OCI-LY7 (cell line): Measurements from ENCODE around the gene DDT.

Experiments
- EZH2phosphoT487 ChIP-seq: fragments of 200-600 bp; sonication (generic); IDR thresholded peaks from 2 replicates; pipeline ENCODE4 v1.6.1; 2018; ENCODE audit warnings: low read depth, borderline replicate concordance, mild to moderate bottlenecking, mixed run types, antibody characterized with exemption, low read length, moderate library complexity, mixed read lengths
- TF ChIP-seq, protein P1 (sequence below): fragments of 200-600 bp; sonication (generic); conservative IDR thresholded peaks from 2 replicates; pipeline ENCODE4 v1.5.1; 2014; ENCODE audit warnings: mild to moderate bottlenecking, antibody characterized with exemption, low read length, moderate library complexity, mixed read lengths

DNA sequence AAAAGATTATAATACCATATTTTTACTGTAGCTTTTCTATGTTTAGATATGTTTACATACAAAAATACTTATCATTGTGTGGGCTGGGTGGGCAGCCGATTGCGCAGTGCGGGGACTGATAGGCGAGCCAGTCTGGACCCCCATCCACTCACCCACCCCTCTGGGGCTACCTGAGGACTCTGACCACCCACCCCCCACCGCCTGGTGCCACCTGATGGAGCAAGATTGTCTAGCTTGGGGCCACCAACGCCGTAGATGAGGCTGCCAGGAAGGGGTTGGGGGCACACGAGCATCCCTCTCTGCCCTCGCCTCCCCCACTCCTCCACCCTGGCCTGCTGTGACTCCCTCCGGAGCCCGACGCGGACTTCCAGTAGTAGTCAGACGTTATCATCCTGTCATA lies 47.7 kb downstream of the DDT start:
- TF ChIP-seq, protein P1, sequence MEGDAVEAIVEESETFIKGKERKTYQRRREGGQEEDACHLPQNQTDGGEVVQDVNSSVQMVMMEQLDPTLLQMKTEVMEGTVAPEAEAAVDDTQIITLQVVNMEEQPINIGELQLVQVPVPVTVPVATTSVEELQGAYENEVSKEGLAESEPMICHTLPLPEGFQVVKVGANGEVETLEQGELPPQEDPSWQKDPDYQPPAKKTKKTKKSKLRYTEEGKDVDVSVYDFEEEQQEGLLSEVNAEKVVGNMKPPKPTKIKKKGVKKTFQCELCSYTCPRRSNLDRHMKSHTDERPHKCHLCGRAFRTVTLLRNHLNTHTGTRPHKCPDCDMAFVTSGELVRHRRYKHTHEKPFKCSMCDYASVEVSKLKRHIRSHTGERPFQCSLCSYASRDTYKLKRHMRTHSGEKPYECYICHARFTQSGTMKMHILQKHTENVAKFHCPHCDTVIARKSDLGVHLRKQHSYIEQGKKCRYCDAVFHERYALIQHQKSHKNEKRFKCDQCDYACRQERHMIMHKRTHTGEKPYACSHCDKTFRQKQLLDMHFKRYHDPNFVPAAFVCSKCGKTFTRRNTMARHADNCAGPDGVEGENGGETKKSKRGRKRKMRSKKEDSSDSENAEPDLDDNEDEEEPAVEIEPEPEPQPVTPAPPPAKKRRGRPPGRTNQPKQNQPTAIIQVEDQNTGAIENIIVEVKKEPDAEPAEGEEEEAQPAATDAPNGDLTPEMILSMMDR: no peak
- TF ChIP-seq EZH2phosphoT487: no peak
